Suprapubic skin (tissue), 4 donors: Measurements from ENCODE around the gene AK1. TPM values are rescaled to one million over a fixed set of nuclear protein-coding genes. Genes with fewer than 3 reads are reported as not detected.

Experiments used
- total RNA-seq, 4 donors: library from RNA; depleted of rRNA; stranded (reverse); fragments of >200 nt; gene quantifications; one replicate each; pipeline ENCODE4 v1.1.0, GENCODE V29; 2016

The AK1 gene
- total RNA-seq, 4 donors from 2014 or later = 22.6 to 36.0 (median 26.0) TPM

Other genes with a start within 250 kb of the AK1 start
- gene CFAP157, start 170.7 kb downstream of the AK1 start, total RNA-seq = under 1 TPM in 2 of 4 donors, not detected in 2; 0.24 to 0.57 TPM
- gene PTRH1, start 162.0 kb downstream of the AK1 start, total RNA-seq = 10 to 100 TPM in 3 of 4 donors, 1 to 10 TPM in 1; 7.4 to 58.4 (median 41.6) TPM
- under 1 TPM in 2 of 4 donors, not detected in 2; 0.16 to 0.21 TPM for gene TTC16, start 161.6 kb downstream of the AK1 start, total RNA-seq
- gene TOR2A, start 142.4 kb downstream of the AK1 start, total RNA-seq = 10 to 100 TPM; 16.1 to 24.3 (median 19.3) TPM
- gene SH2D3C, start 99.0 kb downstream of the AK1 start, total RNA-seq = 1 to 10 TPM; 3.4 to 8.9 (median 6.1) TPM
- gene CDK9, start 91.6 kb downstream of the AK1 start, total RNA-seq = 100 to 1,000 TPM in 1 of 4 donors, 10 to 100 TPM in 3; 57.2 to 119 (median 72.7) TPM
- 10 to 100 TPM; 22.9 to 50.3 (median 28.3) TPM for gene FPGS, start 74.8 kb downstream of the AK1 start, total RNA-seq
- 10 to 100 TPM; 17.2 to 38.7 (median 31.2) TPM for gene ENG, start 23.0 kb downstream of the AK1 start, total RNA-seq
- gene ST6GALNAC6, start 21.9 kb upstream of the AK1 start, total RNA-seq = 10 to 100 TPM; 41.6 to 50.5 (median 47.0) TPM
- 10 to 100 TPM; 14.6 to 25.2 (median 20.2) TPM for gene ST6GALNAC4, start 39.4 kb upstream of the AK1 start, total RNA-seq
- gene PIP5KL1, start 53.1 kb upstream of the AK1 start, total RNA-seq = 10 to 100 TPM in 1 of 4 donors, 1 to 10 TPM in 3; 5.8 to 14.7 (median 9.2) TPM
- gene DPM2, start 60.2 kb upstream of the AK1 start, total RNA-seq = 10 to 100 TPM; 19.4 to 39.7 (median 30.6) TPM
- gene EEIG1, start 103.3 kb upstream of the AK1 start, total RNA-seq = 10 to 100 TPM; 43.1 to 85.8 (median 59.5) TPM
- 10 to 100 TPM in 3 of 4 donors, 1 to 10 TPM in 1; 9.6 to 14.7 (median 12.6) TPM for gene NAIF1, start 189.6 kb upstream of the AK1 start, total RNA-seq
- 100 to 1,000 TPM in 1 of 4 donors, 10 to 100 TPM in 3; 37.9 to 106 (median 66.5) TPM for gene SLC25A25, start 190.6 kb upstream of the AK1 start, total RNA-seq